Measurements from ENCODE around the gene SPOCD1. TPM values are rescaled to one million over a fixed set of nuclear protein-coding genes. Genes with fewer than 3 reads are reported as not detected.

SPOCD1 gene
- total and polyA plus RNA-seq, 8 donors = 0.32 to 10.9 (median 0.55) TPM

DNA sequence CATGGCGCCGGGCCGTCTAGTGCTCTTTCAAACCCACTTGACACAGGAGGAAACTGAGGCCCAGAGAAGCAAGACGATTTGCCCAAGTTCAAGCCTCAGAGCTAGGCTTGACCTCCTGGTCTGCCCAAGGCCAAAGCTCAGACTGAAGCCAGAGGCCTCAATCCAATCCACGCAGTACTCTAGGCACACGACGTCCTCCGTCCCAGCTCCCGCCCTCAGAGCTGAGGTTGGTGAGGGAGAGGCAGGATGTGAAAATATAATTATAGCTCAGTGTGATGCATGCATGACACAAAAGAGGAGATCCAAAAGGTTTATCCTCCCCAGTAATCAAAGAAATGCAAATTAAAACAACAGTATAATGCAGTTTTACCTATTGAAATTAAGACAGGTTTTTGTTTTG is 36.1 kb downstream of the SPOCD1 start:
- intact Hi-C loops (cut with DNase I) = loop anchor here in 1 of 2 donors (10.0 kb wide), 1 partner anchor 205 kb away; the partner anchor contains the start of gene TINAGL1
- Histone ChIP-seq H3K27ac (no peak overlapping the region), H3K9me3 (no peaks in the 10 kb centered on the region), H3K36me3 (no peaks in the 10 kb centered on the region), H3K4me3 (no peak overlapping the region), H3K4me1 (peaks cover 0 to 4% of the 10 kb centered on the region in 2 donors), H3K27me3 (peaks cover 0 to 36% of the 10 kb centered on the region in 2 donors)
- no peak for TF ChIP-seq CTCF (IDR thresholded peaks at IDR 0.05)
- DNase-seq (no peak), ATAC-seq (no peak)

- intact Hi-C loops (cut with DNase I) = no loop called here
- no peaks in the 10 kb centered on the region for H3K36me3 ChIP-seq
- peaks cover 7 to 44% of the 10 kb centered on the region in 2 donors for H3K27me3 ChIP-seq
- no peaks in the 10 kb centered on the region for H3K9me3 ChIP-seq
- peaks cover 0 to 4% of the 10 kb centered on the region in 2 donors for H3K4me1 ChIP-seq
- no peak overlapping the region for H3K27ac ChIP-seq
- ATAC-seq (no peak), DNase-seq (no peak)
- no peak overlapping the region for H3K4me3 ChIP-seq
- no peak for TF ChIP-seq CTCF (IDR thresholded peaks at IDR 0.05)
Measured at GRCh38 chr1:31778763-31779488, 36.9 kb downstream of the SPOCD1 start.

- no peak overlapping the region for H3K27ac ChIP-seq
- intact Hi-C loops (cut with DNase I) = no loop called here
- no peak for ATAC-seq
- peak in 1 of 4 donors; percentile 55 for DNase-seq
- H3K9me3 ChIP-seq = no peaks in the 10 kb centered on the region
- no peak for TF ChIP-seq CTCF (IDR thresholded peaks at IDR 0.05)
- peaks cover 7 to 14% of the 10 kb centered on the region in 2 donors for H3K4me1 ChIP-seq
- no peak overlapping the region for H3K4me3 ChIP-seq
- no peaks in the 10 kb centered on the region for H3K36me3 ChIP-seq
- peaks cover 29 to 64% of the 10 kb centered on the region in 2 donors for H3K27me3 ChIP-seq
Measured at GRCh38 chr1:31776516-31776915, 39.3 kb downstream of the SPOCD1 start.

GRCh38 chr1:31776032-31776431 is 39.8 kb downstream of the SPOCD1 start:
- no peak for TF ChIP-seq CTCF (IDR thresholded peaks at IDR 0.05)
- Histone ChIP-seq H3K27ac (no peak overlapping the region), H3K4me3 (no peak overlapping the region), H3K36me3 (no peaks in the 10 kb centered on the region), H3K9me3 (no peaks in the 10 kb centered on the region), H3K27me3 (peaks cover 29 to 68% of the 10 kb centered on the region in 2 donors), H3K4me1 (peaks cover 7 to 14% of the 10 kb centered on the region in 2 donors)
- intact Hi-C loops (cut with DNase I) = no loop called here
- DNase-seq = no peak
- ATAC-seq = no peak

GRCh38 chr1:31775210-31775999 is 40.4 kb downstream of the SPOCD1 start:
- Histone ChIP-seq H3K4me1 (peaks cover 7 to 14% of the 10 kb centered on the region in 2 donors), H3K9me3 (no peaks in the 10 kb centered on the region), H3K4me3 (no peak overlapping the region), H3K27me3 (peaks cover 29 to 75% of the 10 kb centered on the region in 2 donors), H3K27ac (no peak overlapping the region), H3K36me3 (no peaks in the 10 kb centered on the region)
- ATAC-seq (peak; percentile 33), DNase-seq (no peak)
- no peak for TF ChIP-seq CTCF (IDR thresholded peaks at IDR 0.05)
- intact Hi-C loops (cut with DNase I) = no loop called here

Data from left lung (tissue), 10 donors.